Calu3 (cell line): ENCODE data around the gene GRIK2. TPM values are rescaled to one million over a fixed set of nuclear protein-coding genes. Genes with fewer than 3 reads are reported as not detected.
"Not testable (repeated sequence)": the region's sequence is repeated elsewhere in the genome, so short reads cannot be mapped to it uniquely, and the experiment has no call there.

ENCODE experiments used
- BruUV-seq: library from RNA; stranded (reverse); fragments of 400-500 nt; replicated peaks from 2 replicates; lab custom pipeline; 2021; lab: Mats Ljungman, UMichigan
- CTCF ChIA-PET: fragments of 300-600 bp; sonication (Branson Sonifier 250); formaldehyde crosslinking; loops from one replicate; lab custom pipeline; 2022; ENCODE audit warnings: antibody characterized with exemption; lab: Charles Lee
- DNase-seq: peaks from one replicate; pipeline ENCODE4 v3.0.0; 2022
- H3K27ac Mint-ChIP-seq: one replicate; pipeline ENCODE4 v1.8.0; 2022; ENCODE audit warnings: mixed read lengths; ENCODE audit not compliant: unreplicated experiment
- H3K27me3 Mint-ChIP-seq: one replicate; pipeline ENCODE4 v1.8.0; 2022; ENCODE audit warnings: mixed read lengths; ENCODE audit not compliant: unreplicated experiment
- H3K36me3 Mint-ChIP-seq: one replicate; pipeline ENCODE4 v1.8.0; 2022; ENCODE audit warnings: mild to moderate bottlenecking, moderate library complexity, mixed read lengths; ENCODE audit not compliant: insufficient read depth, unreplicated experiment
- H3K4me1 Mint-ChIP-seq: one replicate; pipeline ENCODE4 v1.8.0; 2022; ENCODE audit warnings: mild to moderate bottlenecking, low read depth, mixed read lengths; ENCODE audit not compliant: unreplicated experiment
- H3K4me3 Mint-ChIP-seq: one replicate; pipeline ENCODE4 v1.8.0; 2022; ENCODE audit warnings: mild to moderate bottlenecking, low read depth, moderate library complexity, mixed read lengths; ENCODE audit not compliant: unreplicated experiment
- H3K9me3 Mint-ChIP-seq: one replicate; pipeline ENCODE4 v1.8.0; 2022; ENCODE audit warnings: low read depth, mixed read lengths; ENCODE audit not compliant: unreplicated experiment
- CTCF ChIP-seq: fragments of 200-600 bp; IDR thresholded peaks from one replicate; pipeline ENCODE4 v1.8.0; 2022; ENCODE audit warnings: antibody characterized with exemption; ENCODE audit not compliant: unreplicated experiment
- intact Hi-C: fragments of 100-400 bp; cut with micrococcal nuclease; formaldehyde crosslinking; loops from one replicate; pipeline ENCODE4 v1.10.0; 2022; ENCODE audit not compliant: unreplicated experiment
- total RNA-seq: library from RNA; stranded (reverse); gene quantifications from 2 replicates; pipeline ENCODE4 v1.2.3, GENCODE V29; 2022

Gene GRIK2
- total RNA-seq, 1 experiment from 2014 or later: 3.3 TPM

DNA sequence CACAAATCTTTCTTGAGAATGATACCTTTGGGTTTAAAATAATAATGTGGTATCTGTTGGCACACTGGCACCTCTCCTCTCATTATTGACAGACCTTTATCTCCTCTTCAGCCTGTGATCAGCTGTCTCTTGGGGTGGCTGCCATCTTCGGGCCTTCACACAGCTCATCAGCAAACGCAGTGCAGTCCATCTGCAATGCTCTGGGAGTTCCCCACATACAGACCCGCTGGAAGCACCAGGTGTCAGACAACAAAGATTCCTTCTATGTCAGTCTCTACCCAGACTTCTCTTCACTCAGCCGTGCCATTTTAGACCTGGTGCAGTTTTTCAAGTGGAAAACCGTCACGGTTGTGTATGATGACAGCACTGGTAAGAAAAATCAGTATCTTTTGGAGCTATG lies 232.8 kb downstream of the GRIK2 start:
- intact Hi-C loops: no loop called here
- H3K36me3 Mint-ChIP-seq: no peaks in the 10 kb centered on the region
- H3K4me1 Mint-ChIP-seq: no peaks in the 10 kb centered on the region
- no TSS peak for BruUV-seq
- H3K4me3 Mint-ChIP-seq: no peak overlapping the region
- no peak for TF ChIP-seq CTCF
- CTCF ChIA-PET: no interaction called here
- H3K9me3 Mint-ChIP-seq: no peaks in the 10 kb centered on the region
- no peaks in the 10 kb centered on the region for H3K27me3 Mint-ChIP-seq
- H3K27ac Mint-ChIP-seq: no peak overlapping the region
- no peak for DNase-seq

- CTCF ChIA-PET: no interaction called here
- no peaks in the 10 kb centered on the region for H3K9me3 Mint-ChIP-seq
- no peak for DNase-seq
- H3K36me3 Mint-ChIP-seq: no peaks in the 10 kb centered on the region
- H3K27ac Mint-ChIP-seq: no peak overlapping the region
- H3K27me3 Mint-ChIP-seq: no peaks in the 10 kb centered on the region
- no TSS peak for BruUV-seq
- no peak for TF ChIP-seq CTCF
- intact Hi-C loops: no loop called here
- H3K4me1 Mint-ChIP-seq: no peaks in the 10 kb centered on the region
- H3K4me3 Mint-ChIP-seq: no peak overlapping the region
Observed at GRCh38 chr6:101630941-101631340, 237.4 kb downstream of the GRIK2 start.

DNA sequence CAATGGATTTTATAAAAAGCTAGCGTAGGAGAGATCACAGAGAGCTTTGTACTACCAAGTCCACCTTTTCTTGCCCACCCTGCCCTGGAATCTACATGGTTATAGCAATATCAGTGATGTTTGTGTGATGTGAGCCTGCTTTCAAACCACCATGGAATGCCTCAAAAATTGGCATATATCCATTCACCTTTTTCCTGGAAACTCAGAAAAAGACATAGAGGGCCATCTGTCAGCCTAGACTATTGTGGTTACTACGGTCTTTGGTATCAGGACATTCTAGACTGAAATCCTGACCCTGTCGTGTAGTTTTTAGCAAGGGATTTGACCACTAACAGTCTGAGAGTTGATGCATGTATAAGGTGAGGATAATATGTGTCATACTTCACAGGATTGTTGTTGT lies 239.6 kb downstream of the GRIK2 start:
- no peak overlapping the region for H3K27ac Mint-ChIP-seq
- H3K27me3 Mint-ChIP-seq: no peaks in the 10 kb centered on the region
- intact Hi-C loops: no loop called here
- CTCF ChIA-PET: no interaction called here
- H3K4me1 Mint-ChIP-seq: no peaks in the 10 kb centered on the region
- no peak for DNase-seq
- peaks cover 2% of the 10 kb centered on the region for H3K9me3 Mint-ChIP-seq
- no peak for TF ChIP-seq CTCF
- BruUV-seq: no TSS peak
- H3K36me3 Mint-ChIP-seq: no peaks in the 10 kb centered on the region
- no peak overlapping the region for H3K4me3 Mint-ChIP-seq

DNA sequence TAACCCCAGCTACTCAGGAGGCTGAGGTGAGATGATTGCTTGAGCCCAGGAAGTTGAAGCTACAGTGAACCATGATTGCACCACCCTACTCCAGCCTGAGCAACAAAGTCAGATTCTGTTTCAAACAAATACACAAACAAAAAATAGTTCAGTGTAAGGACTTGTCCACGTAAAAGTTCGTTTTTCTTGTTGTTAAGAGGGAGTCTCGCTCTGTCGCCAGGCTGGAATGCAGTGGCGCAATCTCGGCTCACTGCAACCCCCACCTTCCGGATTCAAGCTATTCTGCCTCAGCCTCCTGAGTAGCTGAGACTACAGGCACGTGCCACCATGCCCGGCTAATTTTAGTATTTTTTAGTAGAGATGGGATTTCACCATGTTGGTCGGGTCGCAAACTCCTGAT lies 245.4 kb downstream of the GRIK2 start:
- DNase-seq, H3K27me3 Mint-ChIP-seq, intact Hi-C loops, H3K4me1 Mint-ChIP-seq, BruUV-seq, H3K9me3 Mint-ChIP-seq, H3K36me3 Mint-ChIP-seq, CTCF ChIA-PET, H3K4me3 Mint-ChIP-seq, H3K27ac Mint-ChIP-seq: not testable (repeated sequence)

GRCh38 chr6:101640131-101640530 lies 246.6 kb downstream of the GRIK2 start:
- CTCF ChIA-PET: no interaction called here
- H3K9me3 Mint-ChIP-seq: peaks cover 2% of the 10 kb centered on the region
- no peak for TF ChIP-seq CTCF
- peaks cover 4% of the 10 kb centered on the region for H3K4me1 Mint-ChIP-seq
- no peak overlapping the region for H3K4me3 Mint-ChIP-seq
- H3K36me3 Mint-ChIP-seq: no peaks in the 10 kb centered on the region
- no peak overlapping the region for H3K27ac Mint-ChIP-seq
- intact Hi-C loops: no loop called here
- no peak for DNase-seq
- no TSS peak for BruUV-seq
- H3K27me3 Mint-ChIP-seq: no peaks in the 10 kb centered on the region
